WI38 (cell line): ENCODE measurements around the gene PGAP2.

Experiments used
- H3K4me3 ChIP-seq: 2 replicates; pipeline ENCODE4 v1.5.1; 2011; ENCODE audit warnings: low read depth, mild to moderate bottlenecking, control low read depth, low read length
- TF ChIP-seq, protein P1 (sequence below): IDR thresholded peaks from 2 replicates; pipeline ENCODE4 v1.5.1; 2012; ENCODE audit warnings: low read depth, mild to moderate bottlenecking, control low read depth, low read length

PGAP2 gene

GRCh38 chr11:3853899-3854659 lies 45.7 kb downstream of the PGAP2 start:
- TF ChIP-seq, protein P1, sequence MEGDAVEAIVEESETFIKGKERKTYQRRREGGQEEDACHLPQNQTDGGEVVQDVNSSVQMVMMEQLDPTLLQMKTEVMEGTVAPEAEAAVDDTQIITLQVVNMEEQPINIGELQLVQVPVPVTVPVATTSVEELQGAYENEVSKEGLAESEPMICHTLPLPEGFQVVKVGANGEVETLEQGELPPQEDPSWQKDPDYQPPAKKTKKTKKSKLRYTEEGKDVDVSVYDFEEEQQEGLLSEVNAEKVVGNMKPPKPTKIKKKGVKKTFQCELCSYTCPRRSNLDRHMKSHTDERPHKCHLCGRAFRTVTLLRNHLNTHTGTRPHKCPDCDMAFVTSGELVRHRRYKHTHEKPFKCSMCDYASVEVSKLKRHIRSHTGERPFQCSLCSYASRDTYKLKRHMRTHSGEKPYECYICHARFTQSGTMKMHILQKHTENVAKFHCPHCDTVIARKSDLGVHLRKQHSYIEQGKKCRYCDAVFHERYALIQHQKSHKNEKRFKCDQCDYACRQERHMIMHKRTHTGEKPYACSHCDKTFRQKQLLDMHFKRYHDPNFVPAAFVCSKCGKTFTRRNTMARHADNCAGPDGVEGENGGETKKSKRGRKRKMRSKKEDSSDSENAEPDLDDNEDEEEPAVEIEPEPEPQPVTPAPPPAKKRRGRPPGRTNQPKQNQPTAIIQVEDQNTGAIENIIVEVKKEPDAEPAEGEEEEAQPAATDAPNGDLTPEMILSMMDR, result no peak
- H3K4me3 ChIP-seq, result no peak overlapping the region

GRCh38 chr11:3854660-3854976 lies 46.3 kb downstream of the PGAP2 start:
- peak overlapping the region; percentile 88; the same call in 1 of the 2 replicates for H3K4me3 ChIP-seq
- TF ChIP-seq, protein P1, result no peak

GRCh38 chr11:3854977-3855807 lies 46.8 kb downstream of the PGAP2 start, which contains the start of gene STIM1:
STIM1 (plus strand) TSS chr11:3855664; CDS start chr11:3856271, 607 bp downstream.
- peak within 1 kb of the TSS; percentile 88 for H3K4me3 ChIP-seq
- TF ChIP-seq, protein P1, result peak; percentile 84

DNA sequence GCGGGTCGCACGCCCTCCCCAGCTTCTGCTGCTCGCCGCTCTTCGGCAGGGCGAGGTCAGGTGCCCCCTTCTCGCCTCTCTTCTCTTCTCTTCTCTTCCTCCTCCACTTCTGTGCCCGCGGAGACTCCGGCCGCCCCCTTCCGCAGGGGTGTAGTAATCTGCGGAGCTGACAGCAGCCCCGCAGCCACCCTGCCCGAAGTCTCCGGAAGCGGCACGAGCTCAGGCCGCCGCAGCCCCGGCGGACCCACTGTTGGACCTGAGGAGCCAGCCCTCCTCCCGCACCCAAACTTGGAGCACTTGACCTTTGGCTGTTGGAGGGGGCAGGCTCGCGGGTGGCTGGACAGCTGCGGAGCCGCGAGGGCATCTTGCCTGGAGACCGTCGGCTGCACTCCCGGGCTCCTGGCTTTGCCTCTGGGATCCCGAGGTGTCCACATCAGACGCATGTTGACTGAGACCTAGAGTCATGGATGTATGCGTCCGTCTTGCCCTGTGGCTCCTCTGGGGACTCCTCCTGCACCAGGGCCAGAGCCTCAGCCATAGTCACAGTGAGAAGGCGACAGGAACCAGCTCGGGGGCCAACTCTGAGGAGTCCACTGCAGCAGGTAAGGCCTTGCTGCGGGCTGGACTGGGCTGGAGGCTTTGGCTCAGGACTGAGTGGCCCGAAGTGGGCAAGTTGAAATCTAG lies 47.6 kb downstream of the PGAP2 start:
- peak overlapping the region; percentile 88 for H3K4me3 ChIP-seq
- TF ChIP-seq, protein P1, result no peak

DNA sequence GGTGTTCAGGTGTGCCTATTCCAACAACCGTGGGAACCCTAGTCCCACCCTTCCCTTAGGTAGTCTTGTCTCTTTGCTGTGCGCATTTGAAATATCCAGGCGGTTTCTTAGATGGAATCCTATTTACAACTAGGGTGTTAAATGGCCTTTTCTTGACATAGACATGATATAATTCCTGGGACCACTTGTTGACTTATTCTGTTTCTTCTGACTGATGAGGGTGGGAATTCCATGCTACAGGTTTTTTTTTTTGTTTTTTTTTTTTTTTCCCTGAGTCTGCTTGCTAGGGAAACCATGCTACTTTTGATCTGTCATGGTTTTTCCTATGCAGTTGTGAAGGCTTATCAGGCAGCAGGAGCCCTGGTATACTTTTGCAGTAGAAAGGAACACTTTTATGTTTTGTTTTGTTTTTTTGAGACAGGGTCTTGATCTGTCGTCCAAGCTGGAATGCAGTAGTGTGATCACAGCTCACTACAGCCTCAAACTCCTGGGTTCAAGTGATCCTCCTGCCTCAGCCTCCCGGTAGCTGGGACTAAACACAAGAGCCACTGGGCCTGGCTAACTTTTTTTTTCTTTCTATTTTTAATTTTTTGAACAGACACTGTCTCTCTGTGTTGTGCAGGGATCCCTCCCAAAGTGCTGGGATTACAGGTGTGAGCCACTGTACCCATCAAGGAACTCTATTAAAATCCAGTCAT lies 48.6 kb downstream of the PGAP2 start:
- TF ChIP-seq, protein P1, result no peak
- peak overlapping the region; percentile 88 for H3K4me3 ChIP-seq

DNA sequence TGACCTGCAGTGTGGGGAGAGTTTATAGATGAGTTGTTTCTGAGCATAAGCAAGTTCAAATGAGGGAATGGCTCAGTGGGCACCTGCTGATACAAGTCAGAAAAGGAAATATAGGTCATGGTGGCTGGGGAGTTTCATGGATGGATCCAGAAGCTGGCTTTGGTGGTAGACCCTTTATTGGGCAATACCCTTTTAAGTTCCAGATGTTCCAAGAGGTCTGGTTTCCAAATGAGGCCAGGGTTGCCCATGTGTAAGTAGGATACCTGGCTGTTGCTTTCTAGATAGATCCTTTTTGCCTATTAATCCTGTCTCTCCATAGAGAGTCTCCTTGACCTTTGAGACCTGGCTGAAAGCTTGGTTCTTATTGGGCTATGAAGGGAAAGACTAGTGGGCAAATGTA lies 49.3 kb downstream of the PGAP2 start:
- TF ChIP-seq, protein P1, result no peak
- H3K4me3 ChIP-seq, result no peak overlapping the region
